Activated effector memory CD4-positive, alpha-beta T cell treated with Interleukin-2 at 50 U/mL for 16 hours (primary cell): Measurements from ENCODE around the gene TUBB2A.
"Not testable (repeated sequence)": the region's sequence is repeated elsewhere in the genome, so short reads cannot be mapped to it uniquely, and the experiment has no call there.

Experiments used
- DNase-seq: peaks from one replicate; pipeline ENCODE4 v3.0.0-alpha.2; 2020

Gene TUBB2A

DNA sequence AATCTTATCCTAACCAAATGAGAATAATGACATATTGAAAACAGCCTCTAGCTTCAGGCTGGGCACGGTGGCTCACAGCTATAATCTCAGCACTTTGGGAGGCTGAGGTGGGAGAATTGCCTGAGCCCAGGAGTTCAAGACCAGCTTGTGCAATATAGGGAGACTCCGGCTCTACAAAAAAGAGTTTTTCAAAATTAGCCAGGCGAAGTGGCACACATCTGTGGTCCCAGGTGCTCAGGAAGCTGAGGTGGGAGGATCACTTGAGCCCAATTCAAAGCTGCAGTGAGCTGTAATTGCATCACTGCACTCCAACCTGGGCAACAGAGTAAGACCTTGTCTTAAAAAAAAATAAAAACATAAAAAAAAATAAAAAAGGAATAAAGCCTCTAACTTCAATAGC, 4.7 kb downstream of the TUBB2A start:
- no peak for DNase-seq

- no peak for DNase-seq
These were observed 5.7 kb downstream of the TUBB2A start for GRCh38 chr6:3151691-3152090.

DNA sequence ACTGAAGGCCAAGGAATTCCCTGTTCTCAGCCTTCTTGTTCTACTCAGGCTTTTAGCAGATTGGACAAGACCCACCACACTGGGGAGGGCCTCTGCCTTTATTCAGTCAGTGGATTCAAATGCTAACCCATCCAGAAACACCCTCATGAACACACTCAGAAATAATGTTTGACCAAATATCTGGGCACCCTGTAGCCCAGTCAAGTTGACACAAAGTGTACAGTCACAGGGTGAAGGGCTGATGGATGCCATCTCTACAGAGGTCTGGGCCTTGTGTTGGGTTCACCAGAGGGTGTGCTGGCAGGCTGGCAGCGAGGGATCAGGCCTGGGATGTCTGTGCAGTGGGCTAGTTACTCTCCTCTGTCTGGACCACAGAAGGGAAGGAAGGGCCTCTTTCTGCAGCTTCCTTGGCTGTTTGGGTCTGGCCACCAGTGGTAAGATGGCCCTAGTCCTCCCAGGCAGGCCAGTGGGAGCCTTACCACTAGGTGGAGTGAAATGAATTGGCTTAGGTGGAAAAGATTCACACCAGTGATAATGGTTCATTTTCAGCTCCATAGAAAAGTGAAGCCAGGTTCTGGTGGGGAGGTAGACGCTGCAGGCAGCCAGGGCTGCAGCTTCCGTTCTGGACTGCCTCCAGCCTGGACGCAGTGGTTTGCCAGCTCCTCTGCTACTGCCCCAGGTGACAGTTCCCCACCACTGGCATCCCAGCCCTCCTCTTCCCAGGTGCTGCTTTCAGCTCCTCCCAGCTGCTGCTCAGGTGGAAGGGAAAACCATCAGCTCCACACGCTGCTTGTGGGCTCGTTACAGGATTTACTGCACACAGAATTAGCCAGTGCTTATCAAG, 9.2 kb downstream of the TUBB2A start:
- no peak for DNase-seq

DNA sequence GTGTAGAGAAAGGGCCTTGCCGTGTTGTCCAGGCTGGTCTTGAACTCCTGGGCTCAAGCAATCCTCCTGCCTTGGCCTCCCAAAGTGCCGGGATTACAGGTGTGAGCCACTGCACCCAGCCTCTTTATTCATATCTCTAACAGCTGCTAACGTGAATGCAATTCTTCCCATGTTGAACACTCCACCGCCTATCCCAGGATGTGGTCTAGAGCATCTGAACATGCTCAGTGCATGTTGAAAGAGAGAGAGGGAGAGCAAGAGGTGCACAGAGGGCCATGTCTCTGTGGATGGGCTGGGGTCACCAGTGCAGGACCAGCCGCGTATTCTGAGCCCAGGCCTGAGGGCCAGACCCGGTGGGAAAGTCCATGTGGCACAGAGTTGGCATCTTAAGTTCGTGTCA, 12.8 kb downstream of the TUBB2A start:
- DNase-seq: no peak

GRCh38 chr6:3143158-3143557, 14.2 kb downstream of the TUBB2A start:
- DNase-seq: no peak

GRCh38 chr6:3142536-3142935, 14.8 kb downstream of the TUBB2A start:
- DNase-seq: no peak

DNA sequence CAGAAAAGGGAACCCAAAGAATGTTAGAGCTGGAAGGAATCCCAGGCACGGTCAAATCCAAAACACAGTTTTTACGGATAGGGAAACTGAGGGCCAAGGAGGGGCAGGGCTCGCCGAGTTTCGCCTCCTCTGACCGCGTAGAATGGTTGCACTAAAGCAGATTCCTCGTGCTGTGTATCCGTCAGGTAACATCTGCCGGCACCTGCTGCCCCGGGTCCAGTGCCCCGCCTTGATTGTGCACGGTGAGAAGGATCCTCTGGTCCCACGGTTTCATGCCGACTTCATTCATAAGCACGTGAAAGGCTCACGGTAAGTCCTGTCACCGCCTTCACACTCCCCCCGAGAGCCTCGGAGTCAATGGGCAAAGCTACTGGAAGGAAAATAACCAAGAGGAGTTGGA, 17.1 kb downstream of the TUBB2A start:
- DNase-seq: no peak

DNA sequence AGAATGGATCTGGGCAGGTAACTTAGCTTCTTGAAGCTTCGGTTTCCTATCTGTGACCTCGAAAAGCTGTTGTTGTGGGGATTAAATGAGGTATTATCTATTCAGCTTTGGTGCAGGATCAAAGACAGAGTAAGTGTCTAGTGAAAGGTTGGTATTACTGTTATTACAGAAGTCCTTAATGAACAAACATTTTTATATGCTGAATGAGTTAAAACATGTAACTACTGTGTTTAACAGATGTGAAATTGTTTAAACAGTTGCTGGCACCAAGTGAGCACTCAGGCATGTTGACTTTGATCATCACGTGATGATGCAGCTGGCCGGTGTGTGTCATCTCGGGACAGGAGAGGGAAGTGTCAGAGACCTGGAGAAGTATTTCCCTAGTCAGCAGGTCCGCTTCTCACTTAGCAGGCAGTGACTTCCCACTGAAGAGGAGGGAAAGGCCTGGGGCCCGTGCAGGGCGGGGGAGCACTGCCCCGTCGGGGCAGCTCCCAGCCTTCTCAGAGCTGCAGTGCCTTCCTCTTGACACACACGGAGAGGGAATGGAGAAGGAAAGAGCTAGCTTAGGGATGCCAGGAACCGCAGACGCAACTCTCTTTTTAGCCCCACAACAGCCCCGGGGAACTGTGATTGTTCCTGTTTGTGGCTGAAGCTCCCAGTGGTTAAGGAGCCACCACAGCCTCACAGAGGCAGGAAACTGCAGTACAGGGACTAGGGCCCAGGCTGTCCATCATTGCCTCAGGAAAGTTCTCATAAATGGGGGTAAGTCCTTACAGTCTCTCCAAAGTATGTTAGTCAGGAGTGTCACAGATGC, 18.0 kb downstream of the TUBB2A start:
- DNase-seq: no peak

DNA sequence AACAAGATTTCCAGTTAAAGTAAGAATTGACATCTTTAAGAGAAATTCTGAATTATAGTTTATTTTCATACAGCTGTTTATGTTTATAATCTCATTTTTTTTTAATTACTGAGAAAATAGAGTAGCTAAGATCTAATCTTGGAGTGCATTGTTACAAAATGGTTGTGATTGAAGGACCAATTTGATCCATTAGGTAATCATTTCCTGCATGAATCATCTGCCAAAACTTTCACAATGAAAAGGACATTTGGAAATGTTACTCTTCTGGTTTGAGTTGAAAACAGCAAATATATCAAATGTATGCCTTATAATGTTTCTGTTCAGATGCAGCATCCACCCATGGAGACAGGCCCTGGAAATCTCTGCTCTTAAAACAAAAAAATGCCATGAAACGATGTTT, 19.0 kb downstream of the TUBB2A start:
- no peak for DNase-seq

- not testable (repeated sequence) for DNase-seq
These were observed 19.5 kb downstream of the TUBB2A start for GRCh38 chr6:3137873-3138272.

DNA sequence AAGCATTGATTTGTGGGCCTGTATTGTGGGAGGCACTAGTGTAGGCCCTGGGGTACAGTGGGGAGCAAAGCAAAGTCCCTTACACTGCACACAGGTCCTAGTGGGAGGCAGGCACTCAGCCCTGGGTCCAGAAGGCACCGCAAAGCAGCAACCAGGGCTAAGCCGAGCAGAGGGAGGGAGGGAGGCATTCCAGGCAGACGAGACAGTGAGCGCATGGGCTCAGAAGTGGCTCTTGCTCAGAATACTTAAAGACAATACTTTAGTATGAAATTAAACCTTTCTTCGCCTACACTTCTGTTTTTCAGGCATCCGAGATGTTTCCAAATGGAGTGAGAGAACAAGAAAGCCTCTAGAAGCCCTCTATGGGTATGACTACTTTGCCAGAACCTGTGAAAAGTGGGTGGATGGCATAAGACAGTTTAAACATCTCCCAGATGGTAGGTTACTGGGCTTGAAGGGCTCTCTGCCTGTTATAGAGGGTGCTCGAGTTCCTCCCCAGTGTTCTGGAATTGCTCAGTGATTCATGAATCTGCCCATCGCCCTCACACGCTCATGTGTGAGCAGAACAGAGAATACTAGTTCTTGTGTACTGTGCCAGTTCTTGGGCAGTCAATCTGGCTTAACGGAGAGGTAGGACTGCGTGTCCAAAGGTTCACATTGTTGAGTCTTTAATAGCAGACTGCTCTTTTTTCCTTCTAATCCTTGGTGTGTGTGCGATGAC, 20.1 kb downstream of the TUBB2A start:
- DNase-seq: no peak

GRCh38 chr6:3136292-3137011, 20.9 kb downstream of the TUBB2A start:
- no peak for DNase-seq

DNA sequence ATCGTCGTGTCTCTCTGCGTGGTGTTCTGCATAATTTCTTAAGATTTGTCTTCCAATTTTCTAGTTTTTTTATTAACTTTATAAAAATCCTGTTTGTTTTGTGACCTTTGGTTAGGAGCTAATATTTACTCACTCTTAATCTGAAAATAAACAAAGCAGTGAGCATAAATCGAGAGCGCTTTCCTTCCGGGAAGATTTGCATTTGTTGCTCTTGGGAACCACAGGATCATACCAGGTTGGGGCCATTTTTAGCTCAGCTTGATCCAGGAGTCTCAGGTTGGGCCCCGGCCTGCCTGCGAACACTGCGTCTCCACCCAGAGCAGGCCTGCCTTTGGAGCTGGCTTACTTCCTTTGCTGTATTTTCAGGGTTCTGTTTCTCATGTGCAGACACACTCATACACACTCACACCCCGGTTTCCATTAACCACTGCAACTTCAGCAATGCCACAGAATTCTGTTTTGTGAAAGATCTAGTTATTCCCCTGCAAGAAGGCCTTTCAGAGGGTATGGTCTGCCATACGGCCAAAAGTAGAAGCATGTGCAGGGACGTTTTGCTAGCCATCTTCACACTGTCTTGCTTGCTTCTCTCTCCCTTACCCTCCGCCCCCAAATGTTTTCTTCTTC, 21.6 kb downstream of the TUBB2A start:
- DNase-seq: no peak

DNA sequence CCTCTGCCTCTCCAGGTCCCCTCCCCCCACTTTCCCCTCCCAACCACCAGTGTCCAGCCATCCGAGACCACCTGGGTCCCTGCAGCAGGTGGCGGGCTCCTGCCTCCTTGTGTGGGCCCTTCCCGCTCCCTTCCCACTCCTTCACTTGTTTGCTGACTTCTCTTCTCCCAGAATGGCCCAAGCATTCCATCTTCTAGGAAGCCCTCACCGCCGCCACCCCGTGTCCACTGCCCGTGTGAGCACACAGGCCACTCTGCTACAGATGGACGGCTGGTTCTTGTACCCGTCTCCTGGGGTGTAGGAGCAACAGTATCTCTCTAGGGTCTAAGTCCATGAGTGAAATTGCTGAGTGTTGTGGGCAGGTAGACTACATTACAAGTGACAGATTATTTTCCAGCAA, 23.8 kb downstream of the TUBB2A start:
- no peak for DNase-seq

DNA sequence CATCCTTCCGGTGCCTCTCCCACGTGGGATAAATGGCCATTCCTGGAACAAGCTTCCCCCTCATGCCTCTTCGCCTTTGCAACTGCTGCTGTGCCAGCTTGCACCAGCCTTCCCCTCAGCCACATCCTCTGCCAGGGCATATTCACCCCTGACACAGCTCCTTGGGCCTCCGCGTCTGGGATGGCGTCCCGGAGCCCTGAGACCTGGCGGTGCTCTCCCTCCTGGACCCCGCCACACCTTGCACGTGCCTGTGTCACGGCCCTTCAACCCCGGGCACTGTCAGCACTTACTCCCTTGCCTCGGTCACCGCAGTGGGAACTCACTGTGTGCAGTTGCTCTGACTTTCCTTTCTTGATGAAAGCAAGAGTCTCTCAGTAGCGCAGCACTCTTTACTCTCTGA, 25.6 kb downstream of the TUBB2A start:
- DNase-seq: no peak

- no peak for DNase-seq
These were observed 28.8 kb downstream of the TUBB2A start for GRCh38 chr6:3128356-3129108.

DNA sequence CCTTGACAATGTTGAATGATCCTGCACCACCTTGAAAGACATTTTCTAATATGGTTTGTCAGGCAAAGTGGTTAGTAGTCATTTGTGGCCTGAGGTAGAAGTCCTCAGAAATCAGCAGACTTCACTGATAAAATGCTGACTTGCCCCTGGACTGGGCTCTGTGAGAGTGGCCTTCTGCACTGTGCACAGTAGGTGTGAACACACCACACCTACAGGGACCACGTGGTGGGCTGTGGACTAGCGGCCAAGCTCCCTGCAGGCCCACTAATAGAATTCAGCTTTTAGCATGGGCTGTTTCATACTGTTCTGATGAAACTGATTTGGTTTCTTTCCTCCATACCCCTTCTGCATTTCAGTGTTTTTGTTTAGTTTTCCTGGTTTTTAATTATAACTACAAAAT, 31.5 kb downstream of the TUBB2A start:
- no peak for DNase-seq

DNA sequence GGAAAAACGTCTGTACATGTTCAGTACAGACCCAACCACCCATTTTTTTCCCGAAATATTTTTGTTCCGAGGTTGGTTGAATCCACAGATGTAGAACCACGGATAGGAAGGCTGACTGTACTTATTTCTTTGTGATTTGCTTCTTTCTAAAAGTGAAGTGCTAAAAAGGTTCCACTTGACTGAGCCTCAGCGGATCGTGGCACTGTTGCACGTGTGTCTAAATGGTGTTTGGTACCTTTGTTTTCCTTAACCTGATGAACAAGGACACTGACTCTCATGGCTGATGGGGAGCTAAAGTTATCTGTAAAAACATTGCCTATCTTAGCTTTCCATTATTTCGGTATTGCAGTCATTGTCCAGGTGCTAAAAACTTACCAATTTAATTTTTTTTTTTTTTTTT, 32.7 kb downstream of the TUBB2A start:
- no peak for DNase-seq

GRCh38 chr6:3122823-3123182, 34.5 kb downstream of the TUBB2A start:
- DNase-seq: no peak

GRCh38 chr6:3120765-3121089, 36.6 kb downstream of the TUBB2A start:
- no peak for DNase-seq

DNA sequence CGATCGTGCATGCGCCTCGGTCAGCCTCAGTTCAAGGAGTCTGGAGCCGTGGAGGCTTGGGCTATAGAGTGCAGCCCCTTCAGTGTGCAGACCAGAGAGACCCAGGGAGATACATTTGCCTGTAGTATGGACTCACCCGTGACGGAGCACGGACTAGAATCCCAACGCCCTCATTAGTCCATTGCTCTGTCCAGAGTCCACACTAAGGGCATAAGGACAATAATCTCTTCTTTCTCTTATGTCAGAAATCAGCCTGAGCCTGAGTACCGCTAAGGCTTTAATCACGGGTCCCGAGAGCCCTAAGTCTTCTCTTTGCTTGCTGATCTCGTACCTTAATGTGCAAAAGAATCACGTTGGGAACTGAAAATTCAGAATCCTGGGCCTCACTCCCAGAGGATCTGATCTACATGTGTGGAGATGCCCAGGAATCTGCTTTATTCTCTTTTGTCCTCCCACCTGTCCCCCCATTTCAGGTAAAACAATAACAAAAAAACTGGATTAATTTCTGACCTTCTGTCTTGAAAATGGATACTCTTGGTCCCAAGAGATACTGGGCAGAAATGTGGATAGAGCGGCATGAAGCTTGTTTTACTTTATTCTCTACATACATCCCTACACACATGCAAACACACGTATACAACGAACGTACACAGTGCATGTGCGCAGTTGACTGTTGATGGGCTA, 38.2 kb downstream of the TUBB2A start:
- no peak for DNase-seq
